Cerebellar nuclear complex (tissue), 1 donor: ENCODE data around the gene OPRL1.

Source experiments
- DNase-seq, 2 experiments: peaks; one replicate each; lab custom pipeline; 2025; lab: John Stamatoyannopoulos, UW

OPRL1 gene

GRCh38 chr20:64080013-64080812 is at the start of gene OPRL1:
OPRL1 (plus strand) TSS chr20:64080082; CDS start chr20:64092721, 12,639 bp downstream.
- no peak for DNase-seq

GRCh38 chr20:64030371-64031134 is 49.3 kb upstream of the OPRL1 start:
- DNase-seq, result no peak

GRCh38 chr20:64031822-64032314 is 48.0 kb upstream of the OPRL1 start:
- DNase-seq, result no peak

GRCh38 chr20:64032706-64033624 is 46.9 kb upstream of the OPRL1 start:
- no peak for DNase-seq

GRCh38 chr20:64033981-64034493 is 45.8 kb upstream of the OPRL1 start:
- no peak for DNase-seq

GRCh38 chr20:64035066-64035932 is 44.6 kb upstream of the OPRL1 start:
- no peak for DNase-seq

GRCh38 chr20:64035933-64036345 is 43.9 kb upstream of the OPRL1 start, which contains the start of gene C20orf204:
C20orf204 (plus strand) TSS chr20:64036182; CDS start chr20:64036324, 142 bp downstream.
- DNase-seq, result no peak

GRCh38 chr20:64036346-64037198 is 43.3 kb upstream of the OPRL1 start:
- no peak for DNase-seq

- no peak for DNase-seq
Observed at GRCh38 chr20:64037199-64037497, 42.7 kb upstream of the OPRL1 start.

GRCh38 chr20:64037498-64038213 is 42.2 kb upstream of the OPRL1 start:
- no peak for DNase-seq

- DNase-seq, result no peak
Observed at GRCh38 chr20:64038224-64038564, 41.7 kb upstream of the OPRL1 start.

- no peak for DNase-seq
Observed at GRCh38 chr20:64038565-64039292, 41.2 kb upstream of the OPRL1 start.

GRCh38 chr20:64039293-64040160 is 40.4 kb upstream of the OPRL1 start:
- DNase-seq, result no peak

GRCh38 chr20:64040231-64041039 is 39.4 kb upstream of the OPRL1 start:
- no peak for DNase-seq

- peak in 1 of 2 experiments; percentile 70 for DNase-seq
Observed at GRCh38 chr20:64041040-64041780, 38.7 kb upstream of the OPRL1 start.

- no peak for DNase-seq
Observed at GRCh38 chr20:64041781-64042053, 38.2 kb upstream of the OPRL1 start.
